ENCODE results near the gene CAPZB.

- TF ChIP-seq, protein P1, sequence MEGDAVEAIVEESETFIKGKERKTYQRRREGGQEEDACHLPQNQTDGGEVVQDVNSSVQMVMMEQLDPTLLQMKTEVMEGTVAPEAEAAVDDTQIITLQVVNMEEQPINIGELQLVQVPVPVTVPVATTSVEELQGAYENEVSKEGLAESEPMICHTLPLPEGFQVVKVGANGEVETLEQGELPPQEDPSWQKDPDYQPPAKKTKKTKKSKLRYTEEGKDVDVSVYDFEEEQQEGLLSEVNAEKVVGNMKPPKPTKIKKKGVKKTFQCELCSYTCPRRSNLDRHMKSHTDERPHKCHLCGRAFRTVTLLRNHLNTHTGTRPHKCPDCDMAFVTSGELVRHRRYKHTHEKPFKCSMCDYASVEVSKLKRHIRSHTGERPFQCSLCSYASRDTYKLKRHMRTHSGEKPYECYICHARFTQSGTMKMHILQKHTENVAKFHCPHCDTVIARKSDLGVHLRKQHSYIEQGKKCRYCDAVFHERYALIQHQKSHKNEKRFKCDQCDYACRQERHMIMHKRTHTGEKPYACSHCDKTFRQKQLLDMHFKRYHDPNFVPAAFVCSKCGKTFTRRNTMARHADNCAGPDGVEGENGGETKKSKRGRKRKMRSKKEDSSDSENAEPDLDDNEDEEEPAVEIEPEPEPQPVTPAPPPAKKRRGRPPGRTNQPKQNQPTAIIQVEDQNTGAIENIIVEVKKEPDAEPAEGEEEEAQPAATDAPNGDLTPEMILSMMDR (IDR thresholded peaks at IDR 0.05), result no peak
- TF ChIP-seq EP300 (IDR thresholded peaks at IDR 0.05), result no peak
- TF ChIP-seq POLR2A (IDR thresholded peaks at IDR 0.05), result no peak
Observed at GRCh38 chr1:19311503-19311930, 173.8 kb downstream of the CAPZB start.
